CD14-positive monocyte (primary cell): ENCODE results near the gene RALGAPA2. TPM values are rescaled to one million over a fixed set of nuclear protein-coding genes. Genes with fewer than 3 reads are reported as not detected.

Experiments used
- DNase-seq, 3 donors: peaks; one replicate each; pipeline ENCODE4 v3.0.0-alpha.2; 2011 to 2022
- H2AFZ ChIP-seq: 2 replicates; pipeline ENCODE4 v1.6.0; 2012; ENCODE audit warnings: mild to moderate bottlenecking, low read depth, low read length, inconsistent platforms; ENCODE audit not compliant: insufficient read depth, poor library complexity, severe bottlenecking
- H3K27ac ChIP-seq, 2 donors: 1 replicate in 1 of 2; 2 replicates in 1 of 2; pipeline ENCODE4 v1.5.1; 2012 to 2013; ENCODE audit warnings: low read length in 2 of 2, control low read depth in 1 of 2, inconsistent platforms in 1 of 2, low read depth in 1 of 2, mild to moderate bottlenecking in 1 of 2
- H3K27me3 ChIP-seq, 2 donors: one replicate each; pipeline versions ENCODE4 v1.6.0 to v1.6.1; 2011 to 2013; ENCODE audit warnings: low read length in 2 of 2; ENCODE audit not compliant: control insufficient read depth in 2 of 2, insufficient read depth in 2 of 2
- H3K36me3 ChIP-seq, 2 donors: replicated peaks in 1 of 2; 1 replicate in 1 of 2; 2 replicates in 1 of 2; pipeline versions ENCODE4 v1.5.1 to v1.6.1; 2012 to 2013; ENCODE audit warnings: low read length in 2 of 2, control low read depth in 1 of 2, inconsistent platforms in 1 of 2, mild to moderate bottlenecking in 1 of 2; ENCODE audit not compliant: insufficient read depth in 2 of 2, control insufficient read depth in 1 of 2
- H3K4me1 ChIP-seq, 2 donors: 1 replicate in 1 of 2; 2 replicates in 1 of 2; pipeline versions ENCODE4 v1.5.1 to v1.6.1; 2012 to 2013; ENCODE audit warnings: low read length in 2 of 2, control low read depth in 1 of 2, inconsistent platforms in 1 of 2, mild to moderate bottlenecking in 1 of 2, moderate library complexity in 1 of 2; ENCODE audit not compliant: insufficient read depth in 2 of 2, control insufficient read depth in 1 of 2
- H3K4me2 ChIP-seq: replicated peaks from 2 replicates; pipeline ENCODE3; 2012; ENCODE audit warnings: low read length, moderate library complexity, mild to moderate bottlenecking; ENCODE audit not compliant: poor library complexity, severe bottlenecking; ENCODE audit errors: extremely low read depth
- H3K4me3 ChIP-seq, 3 experiments: fragments of 200-600 bp in 1 of 3; sonication (generic) in 1 of 3; replicated peaks in 1 of 3; 1 replicate in 2 of 3; 2 replicates in 1 of 3; pipeline ENCODE4 v1.5.1; 2011 to 2013; ENCODE audit warnings: low read length in 3 of 3, mild to moderate bottlenecking in 3 of 3, control low read depth in 2 of 3, low read depth in 2 of 3, inconsistent platforms in 1 of 3, moderate library complexity in 1 of 3
- H3K79me2 ChIP-seq: 2 replicates; pipeline ENCODE4 v1.6.0; 2012; ENCODE audit warnings: mild to moderate bottlenecking, control low read depth, inconsistent platforms, low read length, moderate library complexity; ENCODE audit not compliant: insufficient read depth
- H3K9ac ChIP-seq: 2 replicates; pipeline ENCODE4 v1.6.0; 2017; ENCODE audit warnings: low read length, mild to moderate bottlenecking; ENCODE audit not compliant: insufficient read depth, poor library complexity, severe bottlenecking
- H3K9me3 ChIP-seq, 2 donors: replicated peaks in 1 of 2; 1 replicate in 1 of 2; 2 replicates in 1 of 2; pipeline versions ENCODE4 v1.5.1 to v1.6.1; 2012 to 2013; ENCODE audit warnings: low read length in 2 of 2, control low read depth in 1 of 2; ENCODE audit not compliant: control insufficient read depth in 1 of 2, insufficient read depth in 1 of 2
- H4K20me1 ChIP-seq: 2 replicates; pipeline ENCODE4 v1.6.0; 2012; ENCODE audit warnings: mild to moderate bottlenecking, low read length, control low read depth, moderate library complexity; ENCODE audit not compliant: insufficient read depth
- H3K27ac Mint-ChIP-seq, 7 donors: one replicate each; pipeline ENCODE4 v1.8.0; 2020; ENCODE audit warnings: mild to moderate bottlenecking in 7 of 7, mixed read lengths in 7 of 7, moderate library complexity in 6 of 7, inconsistent platforms in 2 of 7
- H3K27me3 Mint-ChIP-seq, 3 donors: one replicate each; pipeline ENCODE4 v1.8.0; 2021 to 2022; ENCODE audit warnings: low read depth in 3 of 3, mild to moderate bottlenecking in 3 of 3, mixed read lengths in 3 of 3, moderate library complexity in 3 of 3, inconsistent platforms in 1 of 3
- H3K36me3 Mint-ChIP-seq, 2 donors: one replicate each; pipeline ENCODE4 v1.8.0; 2020; ENCODE audit warnings: mixed read lengths in 2 of 2, inconsistent platforms in 1 of 2, mild to moderate bottlenecking in 1 of 2
- H3K4me1 Mint-ChIP-seq: one replicate; pipeline ENCODE4 v1.8.0; 2020; ENCODE audit warnings: mild to moderate bottlenecking, mixed read lengths
- H3K4me3 Mint-ChIP-seq, 2 donors: one replicate each; pipeline ENCODE4 v1.8.0; 2020; ENCODE audit warnings: mild to moderate bottlenecking in 2 of 2, mixed read lengths in 2 of 2, moderate library complexity in 1 of 2
- H3K9me3 Mint-ChIP-seq, 7 donors: one replicate each; pipeline ENCODE4 v1.8.0; 2020 to 2022; ENCODE audit warnings: mixed read lengths in 7 of 7, mild to moderate bottlenecking in 6 of 7, moderate library complexity in 6 of 7, inconsistent platforms in 2 of 7
- WGBS: methylation state at CpG from one replicate; pipeline ENCODE4 v1.1.5; 2013; ENCODE audit warnings: missing lambda C conversion rate; ENCODE audit not compliant: insufficient coverage; 5-methylcytosine and 5-hydroxymethylcytosine counted together
- intact Hi-C, 2 donors: fragments of 100-400 bp; cut with micrococcal nuclease; formaldehyde crosslinking; loops; one replicate each; pipeline versions ENCODE4 v1.15.0 to v1.15.1; 2023
- polyA plus RNA-seq, 3 donors: library from polyadenylated mRNA; depleted of rRNA in 1 of 3; unstranded in 2 of 3; stranded (reverse) in 1 of 3; fragments of 300-500 nt in 2 of 3; fragments of >200 nt in 1 of 3; fragmentation: Illumina TruSeq in 2 of 3; gene quantifications; 1 replicate in 2 of 3; 2 replicates in 1 of 3; pipeline ENCODE4 v1.2.3, GENCODE V29; 2012 to 2021
- TF ChIP-seq, protein P1 (sequence below): fragments of 200-600 bp; IDR thresholded peaks from one replicate; pipeline ENCODE4 v1.8.0; 2022; ENCODE audit warnings: antibody characterized with exemption, mild to moderate bottlenecking

Gene RALGAPA2
- polyA plus RNA-seq, 3 donors: 6.2 to 13.0 (median 8.9) TPM

DNA sequence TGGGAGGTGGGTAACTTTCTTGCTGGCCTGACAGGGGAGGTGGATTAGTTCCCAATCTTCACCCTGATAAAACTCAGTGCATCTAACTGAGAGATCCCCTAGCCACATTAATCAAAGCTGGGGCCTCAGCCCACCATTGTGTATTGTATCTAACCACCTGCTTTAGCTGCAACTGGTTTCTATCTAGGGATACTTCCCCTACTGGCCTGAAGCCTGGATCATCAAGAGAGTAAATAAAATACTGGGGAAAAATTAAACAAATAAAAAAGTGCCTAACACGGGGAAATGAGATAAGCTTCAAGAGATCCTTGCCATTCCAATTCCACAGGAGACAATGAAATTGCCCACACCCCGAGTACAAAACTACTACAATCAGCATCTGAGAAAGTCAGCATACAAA, 195.1 kb downstream of the RALGAPA2 start:
- H3K27me3 ChIP-seq: no peaks in the 10 kb centered on the region
- no peak overlapping the region for H3K27ac ChIP-seq
- no peaks in the 10 kb centered on the region for H3K4me1 ChIP-seq
- no peaks in the 10 kb centered on the region for H3K79me2 ChIP-seq
- H3K9ac ChIP-seq: no peak overlapping the region
- H3K27ac Mint-ChIP-seq: no peak overlapping the region
- peaks cover 83 to 91% of the 10 kb centered on the region in 2 donors for H3K36me3 Mint-ChIP-seq
- peaks cover 8 to 24% of the 10 kb centered on the region in 2 donors for H3K9me3 ChIP-seq
- no peak overlapping the region for H3K4me3 ChIP-seq
- H3K36me3 ChIP-seq: peaks cover 71 to 100% of the 10 kb centered on the region in 2 donors
- no peak overlapping the region for H2AFZ ChIP-seq
- TF ChIP-seq, protein P1, sequence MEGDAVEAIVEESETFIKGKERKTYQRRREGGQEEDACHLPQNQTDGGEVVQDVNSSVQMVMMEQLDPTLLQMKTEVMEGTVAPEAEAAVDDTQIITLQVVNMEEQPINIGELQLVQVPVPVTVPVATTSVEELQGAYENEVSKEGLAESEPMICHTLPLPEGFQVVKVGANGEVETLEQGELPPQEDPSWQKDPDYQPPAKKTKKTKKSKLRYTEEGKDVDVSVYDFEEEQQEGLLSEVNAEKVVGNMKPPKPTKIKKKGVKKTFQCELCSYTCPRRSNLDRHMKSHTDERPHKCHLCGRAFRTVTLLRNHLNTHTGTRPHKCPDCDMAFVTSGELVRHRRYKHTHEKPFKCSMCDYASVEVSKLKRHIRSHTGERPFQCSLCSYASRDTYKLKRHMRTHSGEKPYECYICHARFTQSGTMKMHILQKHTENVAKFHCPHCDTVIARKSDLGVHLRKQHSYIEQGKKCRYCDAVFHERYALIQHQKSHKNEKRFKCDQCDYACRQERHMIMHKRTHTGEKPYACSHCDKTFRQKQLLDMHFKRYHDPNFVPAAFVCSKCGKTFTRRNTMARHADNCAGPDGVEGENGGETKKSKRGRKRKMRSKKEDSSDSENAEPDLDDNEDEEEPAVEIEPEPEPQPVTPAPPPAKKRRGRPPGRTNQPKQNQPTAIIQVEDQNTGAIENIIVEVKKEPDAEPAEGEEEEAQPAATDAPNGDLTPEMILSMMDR: no peak
- no peak for DNase-seq
- H3K4me2 ChIP-seq: no peak overlapping the region
- H4K20me1 ChIP-seq: no peaks in the 10 kb centered on the region
- peaks cover 10 to 30% (median 21%) of the 10 kb centered on the region in 7 donors for H3K9me3 Mint-ChIP-seq
- intact Hi-C loops: no loop called here
- H3K27me3 Mint-ChIP-seq: peaks cover 0 to 5% (median 3%) of the 10 kb centered on the region in 3 donors
- H3K4me3 Mint-ChIP-seq: no peak overlapping the region
- H3K4me1 Mint-ChIP-seq: no peaks in the 10 kb centered on the region
- WGBS: no CpG with 5 or more reads among the region's 2 CpGs

DNA sequence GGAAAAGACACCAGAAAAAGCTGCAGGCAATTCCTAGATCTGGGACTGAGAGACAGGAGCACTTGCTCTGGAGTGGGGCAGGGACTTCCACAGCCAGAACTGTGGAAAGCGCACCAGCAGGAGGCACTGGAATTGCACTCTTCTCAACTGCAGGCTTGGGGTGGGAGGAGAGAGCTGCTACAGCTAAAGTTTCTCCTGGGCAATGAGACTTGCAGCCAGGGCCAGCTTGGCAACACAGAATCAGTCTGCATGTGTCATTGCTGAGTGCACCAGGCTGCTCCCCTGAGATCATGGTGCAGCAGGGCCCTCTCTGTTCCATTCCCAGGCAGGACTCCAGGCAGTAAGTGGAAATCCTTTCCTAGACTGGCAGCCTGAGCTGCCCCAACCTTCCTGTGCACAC, 198.7 kb downstream of the RALGAPA2 start:
- DNase-seq: no peak
- no peak overlapping the region for H3K4me3 Mint-ChIP-seq
- Histone ChIP-seq H3K4me3 (no peak overlapping the region), H3K4me2 (no peak overlapping the region), H3K9ac (no peak overlapping the region), H3K27me3 (no peaks in the 10 kb centered on the region), H3K79me2 (no peaks in the 10 kb centered on the region), H4K20me1 (no peaks in the 10 kb centered on the region), H3K36me3 (peaks cover 73 to 100% of the 10 kb centered on the region in 2 donors), H2AFZ (no peak overlapping the region), H3K9me3 (peaks cover 8 to 24% of the 10 kb centered on the region in 2 donors), H3K4me1 (no peaks in the 10 kb centered on the region), H3K27ac (no peak overlapping the region)
- H3K4me1 Mint-ChIP-seq: no peaks in the 10 kb centered on the region
- WGBS: 90% methylated on average over 1 of the region's 1 CpG
- H3K27ac Mint-ChIP-seq: peak overlapping the region in 2 of 7 donors; percentile 5 to 18
- H3K9me3 Mint-ChIP-seq: peaks cover 10 to 30% (median 21%) of the 10 kb centered on the region in 7 donors
- intact Hi-C loops: no loop called here
- TF ChIP-seq, protein P1: no peak
- peaks cover 0 to 5% (median 3%) of the 10 kb centered on the region in 3 donors for H3K27me3 Mint-ChIP-seq
- peaks cover 91 to 98% of the 10 kb centered on the region in 2 donors for H3K36me3 Mint-ChIP-seq
